ENCODE results near the gene SLC22A1. TPM values are rescaled to one million over a fixed set of nuclear protein-coding genes. Genes with fewer than 3 reads are reported as not detected.

Gene SLC22A1
- total and polyA plus RNA-seq, 2 experiments from 2014 or later = 0.10 to 0.65 TPM

DNA sequence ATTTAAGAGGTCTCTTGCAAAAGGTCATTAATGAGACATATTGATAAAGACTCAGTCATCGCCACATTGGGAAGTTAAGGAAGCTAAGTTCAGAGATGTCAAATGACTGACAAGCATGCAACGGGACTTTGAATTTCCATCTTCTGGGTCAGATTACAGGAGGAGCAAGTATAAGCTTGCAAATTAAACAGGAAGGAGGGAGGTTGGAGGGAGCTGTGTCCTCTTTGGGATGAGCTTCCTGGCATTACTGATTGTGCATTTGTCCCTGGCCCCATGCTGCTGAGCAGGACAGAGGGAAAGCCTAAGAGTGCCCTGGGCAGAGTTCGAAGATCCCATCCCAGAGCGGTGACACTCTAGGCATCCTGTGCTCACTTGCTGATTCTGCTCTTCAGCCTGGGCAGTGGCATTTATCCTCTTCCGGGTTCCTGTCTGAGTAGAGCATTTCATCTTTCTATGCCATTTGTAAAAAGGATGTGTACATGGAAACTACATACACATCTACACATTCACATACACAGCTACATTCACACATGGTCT is 40.5 kb downstream of the SLC22A1 start:
- no peaks in the 10 kb centered on the region for H3K27me3 Mint-ChIP-seq (ENCODE audit: insufficient read depth, low read depth, poor library complexity)
- H4K20me1 ChIP-seq (replicated peaks; ENCODE audit: insufficient read depth) = no peaks in the 10 kb centered on the region
- H3K4me3 ChIP-seq = no peak overlapping the region
- 0 out of 2 replicates have a peak, but pooled peaks cover 4% of the 10 kb centered on the region for H3K9me2 ChIP-seq (ENCODE audit: insufficient read depth)
- H3K79me2 ChIP-seq (replicated peaks; ENCODE audit: insufficient read depth) = no peaks in the 10 kb centered on the region
- no peak overlapping the region for H3K4me2 ChIP-seq
- ATAC-seq = no peak
- H3K27ac ChIP-seq (ENCODE audit: low read depth) = no peak overlapping the region
- H2AFZ ChIP-seq = no peak overlapping the region
- H3K27ac Mint-ChIP-seq = no peak overlapping the region
- no peak overlapping the region; the same call in 2 of the 3 replicates for H3K4me3 Mint-ChIP-seq
- H3F3A ChIP-seq (replicated peaks; ENCODE audit: low read depth) = no peaks in the 10 kb centered on the region
- no peaks in the 10 kb centered on the region for H3K36me3 ChIP-seq (ENCODE audit: insufficient read depth)
- TF ChIP-seq, protein P1, sequence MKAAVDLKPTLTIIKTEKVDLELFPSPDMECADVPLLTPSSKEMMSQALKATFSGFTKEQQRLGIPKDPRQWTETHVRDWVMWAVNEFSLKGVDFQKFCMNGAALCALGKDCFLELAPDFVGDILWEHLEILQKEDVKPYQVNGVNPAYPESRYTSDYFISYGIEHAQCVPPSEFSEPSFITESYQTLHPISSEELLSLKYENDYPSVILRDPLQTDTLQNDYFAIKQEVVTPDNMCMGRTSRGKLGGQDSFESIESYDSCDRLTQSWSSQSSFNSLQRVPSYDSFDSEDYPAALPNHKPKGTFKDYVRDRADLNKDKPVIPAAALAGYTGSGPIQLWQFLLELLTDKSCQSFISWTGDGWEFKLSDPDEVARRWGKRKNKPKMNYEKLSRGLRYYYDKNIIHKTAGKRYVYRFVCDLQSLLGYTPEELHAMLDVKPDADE (IDR thresholded peaks at IDR 0.05) = no peak
- TF ChIP-seq STAT1 (IDR thresholded peaks at IDR 0.05; ENCODE audit: unreplicated experiment) (no peak), EZH2 (IDR thresholded peaks at IDR 0.05; ENCODE audit: low read depth, unreplicated experiment) (no peak), EZH2phosphoT487 (IDR thresholded peaks at IDR 0.05; ENCODE audit: unreplicated experiment) (no peak), ZNF331 (CRISPR knock-in tag; IDR thresholded peaks at IDR 0.05; ENCODE audit: low read depth) (no peak), NANOG (IDR thresholded peaks at IDR 0.05; ENCODE audit: borderline replicate concordance) (no peak), ZNF114 (CRISPR knock-in tag; IDR thresholded peaks at IDR 0.05) (no peak), JUNB (IDR thresholded peaks at IDR 0.05; ENCODE audit: unreplicated experiment) (no peak), POLR2AphosphoS5 (IDR thresholded peaks at IDR 0.05; ENCODE audit: low read depth) (no peak), CREB1 (CRISPR knock-in tag; IDR thresholded peaks at IDR 0.05; ENCODE audit: low read depth) (no peak)
- TF ChIP-seq, protein P2, sequence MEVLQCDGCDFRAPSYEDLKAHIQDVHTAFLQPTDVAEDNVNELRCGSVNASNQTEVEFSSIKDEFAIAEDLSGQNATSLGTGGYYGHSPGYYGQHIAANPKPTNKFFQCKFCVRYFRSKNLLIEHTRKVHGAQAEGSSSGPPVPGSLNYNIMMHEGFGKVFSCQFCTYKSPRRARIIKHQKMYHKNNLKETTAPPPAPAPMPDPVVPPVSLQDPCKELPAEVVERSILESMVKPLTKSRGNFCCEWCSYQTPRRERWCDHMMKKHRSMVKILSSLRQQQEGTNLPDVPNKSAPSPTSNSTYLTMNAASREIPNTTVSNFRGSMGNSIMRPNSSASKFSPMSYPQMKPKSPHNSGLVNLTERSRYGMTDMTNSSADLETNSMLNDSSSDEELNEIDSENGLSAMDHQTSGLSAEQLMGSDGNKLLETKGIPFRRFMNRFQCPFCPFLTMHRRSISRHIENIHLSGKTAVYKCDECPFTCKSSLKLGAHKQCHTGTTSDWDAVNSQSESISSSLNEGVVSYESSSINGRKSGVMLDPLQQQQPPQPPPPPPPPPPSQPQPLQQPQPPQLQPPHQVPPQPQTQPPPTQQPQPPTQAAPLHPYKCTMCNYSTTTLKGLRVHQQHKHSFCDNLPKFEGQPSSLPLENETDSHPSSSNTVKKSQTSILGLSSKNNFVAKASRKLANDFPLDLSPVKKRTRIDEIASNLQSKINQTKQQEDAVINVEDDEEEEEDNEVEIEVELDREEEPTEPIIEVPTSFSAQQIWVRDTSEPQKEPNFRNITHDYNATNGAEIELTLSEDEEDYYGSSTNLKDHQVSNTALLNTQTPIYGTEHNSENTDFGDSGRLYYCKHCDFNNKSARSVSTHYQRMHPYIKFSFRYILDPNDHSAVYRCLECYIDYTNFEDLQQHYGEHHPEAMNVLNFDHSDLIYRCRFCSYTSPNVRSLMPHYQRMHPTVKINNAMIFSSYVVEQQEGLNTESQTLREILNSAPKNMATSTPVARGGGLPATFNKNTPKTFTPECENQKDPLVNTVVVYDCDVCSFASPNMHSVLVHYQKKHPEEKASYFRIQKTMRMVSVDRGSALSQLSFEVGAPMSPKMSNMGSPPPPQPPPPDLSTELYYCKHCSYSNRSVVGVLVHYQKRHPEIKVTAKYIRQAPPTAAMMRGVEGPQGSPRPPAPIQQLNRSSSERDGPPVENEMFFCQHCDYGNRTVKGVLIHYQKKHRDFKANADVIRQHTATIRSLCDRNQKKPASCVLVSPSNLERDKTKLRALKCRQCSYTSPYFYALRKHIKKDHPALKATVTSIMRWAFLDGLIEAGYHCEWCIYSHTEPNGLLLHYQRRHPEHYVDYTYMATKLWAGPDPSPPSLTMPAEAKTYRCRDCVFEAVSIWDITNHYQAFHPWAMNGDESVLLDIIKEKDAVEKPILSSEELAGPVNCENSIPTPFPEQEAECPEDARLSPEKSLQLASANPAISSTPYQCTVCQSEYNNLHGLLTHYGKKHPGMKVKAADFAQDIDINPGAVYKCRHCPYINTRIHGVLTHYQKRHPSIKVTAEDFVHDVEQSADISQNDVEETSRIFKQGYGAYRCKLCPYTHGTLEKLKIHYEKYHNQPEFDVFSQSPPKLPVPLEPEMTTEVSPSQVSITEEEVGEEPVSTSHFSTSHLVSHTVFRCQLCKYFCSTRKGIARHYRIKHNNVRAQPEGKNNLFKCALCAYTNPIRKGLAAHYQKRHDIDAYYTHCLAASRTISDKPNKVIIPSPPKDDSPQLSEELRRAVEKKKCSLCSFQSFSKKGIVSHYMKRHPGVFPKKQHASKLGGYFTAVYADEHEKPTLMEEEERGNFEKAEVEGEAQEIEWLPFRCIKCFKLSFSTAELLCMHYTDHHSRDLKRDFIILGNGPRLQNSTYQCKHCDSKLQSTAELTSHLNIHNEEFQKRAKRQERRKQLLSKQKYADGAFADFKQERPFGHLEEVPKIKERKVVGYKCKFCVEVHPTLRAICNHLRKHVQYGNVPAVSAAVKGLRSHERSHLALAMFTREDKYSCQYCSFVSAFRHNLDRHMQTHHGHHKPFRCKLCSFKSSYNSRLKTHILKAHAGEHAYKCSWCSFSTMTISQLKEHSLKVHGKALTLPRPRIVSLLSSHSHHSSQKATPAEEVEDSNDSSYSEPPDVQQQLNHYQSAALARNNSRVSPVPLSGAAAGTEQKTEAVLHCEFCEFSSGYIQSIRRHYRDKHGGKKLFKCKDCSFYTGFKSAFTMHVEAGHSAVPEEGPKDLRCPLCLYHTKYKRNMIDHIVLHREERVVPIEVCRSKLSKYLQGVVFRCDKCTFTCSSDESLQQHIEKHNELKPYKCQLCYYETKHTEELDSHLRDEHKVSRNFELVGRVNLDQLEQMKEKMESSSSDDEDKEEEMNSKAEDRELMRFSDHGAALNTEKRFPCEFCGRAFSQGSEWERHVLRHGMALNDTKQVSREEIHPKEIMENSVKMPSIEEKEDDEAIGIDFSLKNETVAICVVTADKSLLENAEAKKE (CRISPR knock-in tag; IDR thresholded peaks at IDR 0.05) = no peak
- TF ChIP-seq, protein P3, sequence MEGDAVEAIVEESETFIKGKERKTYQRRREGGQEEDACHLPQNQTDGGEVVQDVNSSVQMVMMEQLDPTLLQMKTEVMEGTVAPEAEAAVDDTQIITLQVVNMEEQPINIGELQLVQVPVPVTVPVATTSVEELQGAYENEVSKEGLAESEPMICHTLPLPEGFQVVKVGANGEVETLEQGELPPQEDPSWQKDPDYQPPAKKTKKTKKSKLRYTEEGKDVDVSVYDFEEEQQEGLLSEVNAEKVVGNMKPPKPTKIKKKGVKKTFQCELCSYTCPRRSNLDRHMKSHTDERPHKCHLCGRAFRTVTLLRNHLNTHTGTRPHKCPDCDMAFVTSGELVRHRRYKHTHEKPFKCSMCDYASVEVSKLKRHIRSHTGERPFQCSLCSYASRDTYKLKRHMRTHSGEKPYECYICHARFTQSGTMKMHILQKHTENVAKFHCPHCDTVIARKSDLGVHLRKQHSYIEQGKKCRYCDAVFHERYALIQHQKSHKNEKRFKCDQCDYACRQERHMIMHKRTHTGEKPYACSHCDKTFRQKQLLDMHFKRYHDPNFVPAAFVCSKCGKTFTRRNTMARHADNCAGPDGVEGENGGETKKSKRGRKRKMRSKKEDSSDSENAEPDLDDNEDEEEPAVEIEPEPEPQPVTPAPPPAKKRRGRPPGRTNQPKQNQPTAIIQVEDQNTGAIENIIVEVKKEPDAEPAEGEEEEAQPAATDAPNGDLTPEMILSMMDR (conservative IDR thresholded peaks at IDR 0.05; ENCODE audit: low read depth in 2 of 2) = no peak
- TF ChIP-seq, protein P4, sequence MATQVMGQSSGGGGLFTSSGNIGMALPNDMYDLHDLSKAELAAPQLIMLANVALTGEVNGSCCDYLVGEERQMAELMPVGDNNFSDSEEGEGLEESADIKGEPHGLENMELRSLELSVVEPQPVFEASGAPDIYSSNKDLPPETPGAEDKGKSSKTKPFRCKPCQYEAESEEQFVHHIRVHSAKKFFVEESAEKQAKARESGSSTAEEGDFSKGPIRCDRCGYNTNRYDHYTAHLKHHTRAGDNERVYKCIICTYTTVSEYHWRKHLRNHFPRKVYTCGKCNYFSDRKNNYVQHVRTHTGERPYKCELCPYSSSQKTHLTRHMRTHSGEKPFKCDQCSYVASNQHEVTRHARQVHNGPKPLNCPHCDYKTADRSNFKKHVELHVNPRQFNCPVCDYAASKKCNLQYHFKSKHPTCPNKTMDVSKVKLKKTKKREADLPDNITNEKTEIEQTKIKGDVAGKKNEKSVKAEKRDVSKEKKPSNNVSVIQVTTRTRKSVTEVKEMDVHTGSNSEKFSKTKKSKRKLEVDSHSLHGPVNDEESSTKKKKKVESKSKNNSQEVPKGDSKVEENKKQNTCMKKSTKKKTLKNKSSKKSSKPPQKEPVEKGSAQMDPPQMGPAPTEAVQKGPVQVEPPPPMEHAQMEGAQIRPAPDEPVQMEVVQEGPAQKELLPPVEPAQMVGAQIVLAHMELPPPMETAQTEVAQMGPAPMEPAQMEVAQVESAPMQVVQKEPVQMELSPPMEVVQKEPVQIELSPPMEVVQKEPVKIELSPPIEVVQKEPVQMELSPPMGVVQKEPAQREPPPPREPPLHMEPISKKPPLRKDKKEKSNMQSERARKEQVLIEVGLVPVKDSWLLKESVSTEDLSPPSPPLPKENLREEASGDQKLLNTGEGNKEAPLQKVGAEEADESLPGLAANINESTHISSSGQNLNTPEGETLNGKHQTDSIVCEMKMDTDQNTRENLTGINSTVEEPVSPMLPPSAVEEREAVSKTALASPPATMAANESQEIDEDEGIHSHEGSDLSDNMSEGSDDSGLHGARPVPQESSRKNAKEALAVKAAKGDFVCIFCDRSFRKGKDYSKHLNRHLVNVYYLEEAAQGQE (IDR thresholded peaks at IDR 0.05; ENCODE audit: unreplicated experiment) = no peak
- peaks cover 10% of the 10 kb centered on the region; the same call in 2 of the 3 replicates for H3K9me3 Mint-ChIP-seq
- peaks cover 8% of the 10 kb centered on the region; the same call in 1 of the 2 replicates for H3K4me1 ChIP-seq (ENCODE audit: insufficient read depth)
- no peaks in the 10 kb centered on the region for H3K27me3 ChIP-seq (ENCODE audit: insufficient read depth)
- H3K36me3 Mint-ChIP-seq (ENCODE audit: low read depth) = no peaks in the 10 kb centered on the region
- no peak for DNase-seq (ENCODE audit: low spot score)
- peaks cover 22% of the 10 kb centered on the region for H3K4me1 Mint-ChIP-seq

All from GM23338 (cell line).